Cardiac muscle cell (in vitro differentiated cells and primary cell): ENCODE results near the gene OR5C1. TPM values are rescaled to one million over a fixed set of nuclear protein-coding genes. Genes with fewer than 3 reads are reported as not detected.
A peak's percentile ranks its signal among the peaks of the same experiment; 100 is the strongest.

Experiments
- DNase-seq, 2 donors: peaks; one replicate each; pipeline versions ENCODE4 v3.0.0 to v3.0.0-alpha.2; 2010 to 2017; ENCODE audit warnings: low read depth in 1 of 2, low spot score in 1 of 2
- H3K27ac ChIP-seq: fragments of 200-600 bp; sonication (generic); 2 replicates; pipeline ENCODE4 v1.5.1; 2016
- H3K27me3 ChIP-seq: fragments of 200-600 bp; sonication (generic); 2 replicates; pipeline ENCODE4 v1.6.0; 2016; ENCODE audit warnings: control low read depth
- H3K36me3 ChIP-seq: fragments of 200-600 bp; sonication (generic); 2 replicates; pipeline ENCODE4 v1.5.1; 2016; ENCODE audit warnings: control low read depth
- H3K4me1 ChIP-seq: fragments of 200-600 bp; sonication (generic); 2 replicates; pipeline ENCODE4 v1.8.1; 2017; ENCODE audit warnings: low read depth, mild to moderate bottlenecking, mixed run types
- H3K4me3 ChIP-seq: fragments of 200-600 bp; sonication (generic); 2 replicates; pipeline ENCODE4 v1.5.1; 2016; ENCODE audit warnings: mild to moderate bottlenecking
- H3K9me3 ChIP-seq: fragments of 200-600 bp; sonication (generic); 2 replicates; pipeline ENCODE4 v1.5.1; 2017; ENCODE audit warnings: low read depth, mild to moderate bottlenecking, control low read depth
- polyA plus RNA-seq: library from polyadenylated mRNA; unstranded; fragments of >200 nt; fragmentation: Nextera tagmentation; extraction: Ambion mirVana; gene quantifications from 2 replicates; pipeline ENCODE4 v1.2.1, GENCODE V29; 2016
- total RNA-seq: library from RNA; depleted of rRNA; stranded (reverse); fragments of >200 nt; gene quantifications from 2 replicates; pipeline ENCODE4 v1.2.3, GENCODE V29; 2016
- TF ChIP-seq, protein P1 (sequence below): IDR thresholded peaks from 2 replicates; pipeline ENCODE4 v1.5.1; 2012; ENCODE audit warnings: low read depth, mild to moderate bottlenecking, low read length

Gene OR5C1
- total and polyA plus RNA-seq, 2 experiments from 2014 or later, result not detected

DNA sequence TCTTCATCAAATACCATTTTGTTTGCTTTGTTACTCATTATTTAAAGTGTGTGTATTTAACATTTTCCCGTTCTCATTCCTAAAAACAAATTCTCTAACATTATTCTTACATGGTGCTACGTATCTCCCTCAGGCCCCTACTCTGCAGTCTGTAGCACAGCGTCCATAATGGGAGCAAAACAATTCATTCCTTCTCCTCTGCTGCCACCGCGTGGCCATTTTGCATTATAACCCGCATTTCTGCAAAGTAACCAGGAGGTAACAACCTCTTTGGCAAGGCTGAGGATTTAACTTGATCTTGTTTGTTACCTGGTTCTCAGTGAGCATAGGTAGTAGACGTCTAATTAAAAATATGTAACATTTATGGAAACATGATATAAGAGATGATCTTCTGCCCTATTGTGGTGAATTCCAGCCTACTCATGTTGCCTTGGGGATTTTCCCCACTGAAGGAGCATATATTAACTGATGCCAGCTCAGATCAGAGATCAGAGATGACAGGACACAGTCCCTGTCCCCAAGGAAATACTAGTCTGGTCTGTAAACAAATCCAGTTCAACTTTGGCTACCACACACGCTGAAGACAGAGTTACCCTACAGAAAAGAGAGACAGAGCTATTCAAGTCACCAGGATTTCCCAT, 21.7 kb downstream of the OR5C1 start:
- Histone ChIP-seq H3K36me3 (no peaks in the 10 kb centered on the region), H3K27me3 (no peaks in the 10 kb centered on the region), H3K4me1 (no peaks in the 10 kb centered on the region), H3K4me3 (no peak overlapping the region), H3K9me3 (no peaks in the 10 kb centered on the region), H3K27ac (no peak overlapping the region)
- TF ChIP-seq, protein P1, sequence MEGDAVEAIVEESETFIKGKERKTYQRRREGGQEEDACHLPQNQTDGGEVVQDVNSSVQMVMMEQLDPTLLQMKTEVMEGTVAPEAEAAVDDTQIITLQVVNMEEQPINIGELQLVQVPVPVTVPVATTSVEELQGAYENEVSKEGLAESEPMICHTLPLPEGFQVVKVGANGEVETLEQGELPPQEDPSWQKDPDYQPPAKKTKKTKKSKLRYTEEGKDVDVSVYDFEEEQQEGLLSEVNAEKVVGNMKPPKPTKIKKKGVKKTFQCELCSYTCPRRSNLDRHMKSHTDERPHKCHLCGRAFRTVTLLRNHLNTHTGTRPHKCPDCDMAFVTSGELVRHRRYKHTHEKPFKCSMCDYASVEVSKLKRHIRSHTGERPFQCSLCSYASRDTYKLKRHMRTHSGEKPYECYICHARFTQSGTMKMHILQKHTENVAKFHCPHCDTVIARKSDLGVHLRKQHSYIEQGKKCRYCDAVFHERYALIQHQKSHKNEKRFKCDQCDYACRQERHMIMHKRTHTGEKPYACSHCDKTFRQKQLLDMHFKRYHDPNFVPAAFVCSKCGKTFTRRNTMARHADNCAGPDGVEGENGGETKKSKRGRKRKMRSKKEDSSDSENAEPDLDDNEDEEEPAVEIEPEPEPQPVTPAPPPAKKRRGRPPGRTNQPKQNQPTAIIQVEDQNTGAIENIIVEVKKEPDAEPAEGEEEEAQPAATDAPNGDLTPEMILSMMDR, result peak; percentile 66
- DNase-seq, result peak; percentile 80 to 84

DNA sequence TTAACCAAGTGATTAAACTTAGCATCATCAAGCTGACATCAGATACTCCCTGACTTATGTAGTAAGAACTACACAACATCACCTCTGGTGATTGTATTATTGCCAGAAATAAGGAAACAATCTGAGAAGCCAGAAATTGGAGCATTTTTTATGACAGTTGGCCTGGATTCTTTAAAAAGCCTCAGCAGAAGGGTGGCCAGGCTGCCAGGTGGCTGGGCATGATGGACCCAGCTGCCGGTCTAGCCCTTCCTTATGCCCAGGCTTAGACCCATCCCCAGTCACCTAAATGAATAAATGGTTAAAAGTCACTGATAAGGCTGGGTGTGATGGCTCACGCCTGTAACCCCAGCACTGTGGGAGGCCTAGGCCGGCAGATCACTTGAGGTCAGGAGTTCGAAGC, 24.0 kb downstream of the OR5C1 start:
- Histone ChIP-seq H3K27me3 (no peaks in the 10 kb centered on the region), H3K9me3 (no peaks in the 10 kb centered on the region), H3K4me1 (no peaks in the 10 kb centered on the region), H3K4me3 (no peak overlapping the region), H3K27ac (no peak overlapping the region), H3K36me3 (no peaks in the 10 kb centered on the region)
- no peak for DNase-seq
- TF ChIP-seq, protein P1, result no peak

DNA sequence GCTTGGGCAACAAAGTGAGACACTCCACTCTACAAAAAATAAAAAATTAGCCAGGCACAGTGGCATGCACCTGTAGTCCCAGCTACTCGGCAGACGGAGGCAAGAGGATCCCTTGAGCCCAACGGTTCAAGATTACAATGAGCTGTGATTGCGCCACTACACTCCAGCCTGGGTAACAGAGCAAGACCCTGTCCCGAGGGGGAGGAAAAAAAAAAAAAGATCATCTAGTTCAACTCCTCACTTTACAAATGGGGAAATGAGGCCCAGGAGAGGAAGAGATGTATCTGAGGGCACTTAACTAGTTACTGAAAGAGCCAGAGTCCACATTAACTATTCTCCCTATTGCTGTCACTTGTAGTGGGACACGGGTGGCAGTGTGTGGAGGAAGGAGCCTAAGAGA, 25.8 kb downstream of the OR5C1 start:
- Histone ChIP-seq H3K27me3 (no peaks in the 10 kb centered on the region), H3K36me3 (peaks cover 8% of the 10 kb centered on the region), H3K4me1 (no peaks in the 10 kb centered on the region), H3K9me3 (no peaks in the 10 kb centered on the region), H3K27ac (no peak overlapping the region), H3K4me3 (no peak overlapping the region)
- no peak for DNase-seq
- TF ChIP-seq, protein P1, result no peak

DNA sequence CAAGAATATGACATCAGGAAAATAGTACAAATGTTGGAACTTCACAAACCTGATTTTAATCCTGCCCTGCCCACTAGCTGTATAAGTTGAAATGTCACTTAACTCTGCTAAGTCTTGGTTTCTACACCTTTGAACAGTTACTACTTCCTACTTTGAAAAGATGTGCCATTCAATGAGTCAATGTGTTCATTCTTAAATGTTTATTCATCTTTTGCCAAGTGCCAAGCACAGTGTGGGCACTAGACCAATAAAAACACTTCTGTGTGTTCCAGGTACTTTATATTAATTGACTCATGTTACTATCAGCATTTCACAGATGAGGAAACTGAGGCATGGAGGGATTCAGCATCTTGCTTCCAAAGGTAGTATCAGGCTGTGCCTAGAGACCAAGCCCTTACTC, 26.8 kb downstream of the OR5C1 start:
- DNase-seq, result no peak
- H3K4me1 ChIP-seq, result no peaks in the 10 kb centered on the region
- TF ChIP-seq, protein P1, result no peak

DNA sequence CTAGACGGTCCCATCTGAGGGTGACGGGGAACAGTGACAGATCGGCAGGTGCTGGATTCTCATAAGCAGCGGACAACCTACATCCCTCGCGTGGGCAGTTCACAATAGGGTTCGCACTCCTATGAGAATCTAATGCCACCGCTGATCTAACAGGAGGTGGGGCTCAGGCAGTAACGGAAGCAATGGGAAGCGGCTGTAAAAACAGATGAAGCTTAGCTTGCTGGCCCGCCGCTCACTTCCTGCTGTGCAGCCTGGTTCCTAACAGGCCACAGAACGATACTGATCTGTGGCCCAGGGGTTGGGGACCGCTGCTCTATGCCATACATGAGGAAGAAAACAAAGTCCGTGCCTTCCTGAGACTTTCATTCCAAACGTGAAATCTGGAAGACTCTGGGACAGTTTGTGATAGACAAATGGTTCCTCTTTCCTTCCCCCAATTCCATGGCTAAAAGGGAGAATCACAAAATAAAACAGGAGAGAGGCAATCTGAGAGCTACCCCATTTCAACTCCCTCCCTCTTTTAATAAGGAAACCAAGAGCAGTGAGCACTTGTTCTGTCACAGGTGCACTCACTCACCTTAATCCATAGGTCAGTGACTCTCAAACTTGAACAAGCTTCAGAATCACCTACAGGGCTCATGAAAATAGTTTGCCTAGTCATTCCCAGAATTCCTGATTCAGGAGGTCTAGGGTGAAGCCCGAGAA, 27.6 kb downstream of the OR5C1 start:
- no peak overlapping the region for H3K27ac ChIP-seq
- H3K27me3 ChIP-seq, result no peaks in the 10 kb centered on the region
- TF ChIP-seq, protein P1, result no peak
- no peaks in the 10 kb centered on the region for H3K4me1 ChIP-seq
- peak in 1 of 2 donors; percentile 25 for DNase-seq
- H3K4me3 ChIP-seq, result no peak overlapping the region
- no peaks in the 10 kb centered on the region for H3K9me3 ChIP-seq
- peaks cover 18% of the 10 kb centered on the region for H3K36me3 ChIP-seq

More for the DNA sequence above, 26.8 kb downstream of the OR5C1 start:
- H3K27ac ChIP-seq, result no peak overlapping the region
- H3K36me3 ChIP-seq, result peaks cover 15% of the 10 kb centered on the region
- no peak overlapping the region for H3K4me3 ChIP-seq
- no peaks in the 10 kb centered on the region for H3K27me3 ChIP-seq
- no peaks in the 10 kb centered on the region for H3K9me3 ChIP-seq
